Measurements from ENCODE around the gene TRIM9. TPM values are rescaled to one million over a fixed set of nuclear protein-coding genes. Genes with fewer than 3 reads are reported as not detected.
A peak's percentile ranks its signal among the peaks of the same experiment; 100 is the strongest.

TRIM9 gene
- total RNA-seq, 1 experiment from 2014 or later, result 2.6 TPM

DNA sequence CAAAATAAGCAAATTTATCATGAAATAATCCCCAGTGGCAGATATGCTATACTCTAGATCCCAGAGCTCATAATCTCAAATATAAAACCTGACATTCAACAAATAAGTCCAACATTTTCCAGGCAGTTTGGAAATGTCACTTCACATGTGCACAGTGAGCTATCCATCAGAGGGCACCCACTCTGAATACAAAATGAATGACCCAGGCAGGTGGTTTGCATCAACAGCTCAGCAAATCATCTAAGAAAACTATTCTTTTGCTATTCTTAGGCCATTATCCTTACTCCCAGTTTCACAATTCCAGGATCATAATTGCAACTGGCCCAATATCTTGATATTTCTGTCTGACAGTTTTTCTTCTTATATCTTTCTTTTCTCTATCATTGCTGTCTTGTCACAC lies 38.5 kb downstream of the TRIM9 start:
- BruUV-seq (replicated peaks), result no TSS peak
- Histone ChIP-seq H3K4me3 (ENCODE audit: low read length) (no peak overlapping the region), H3K9ac (ENCODE audit: low read length) (no peak overlapping the region), H3K27ac (ENCODE audit: low read length) (no peak overlapping the region), H3K9me3 (ENCODE audit: low read length) (no peaks in the 10 kb centered on the region), H3F3A (ENCODE audit: low read length, unreplicated experiment) (no peaks in the 10 kb centered on the region), H3K4me2 (ENCODE audit: low read length) (no peak overlapping the region), H3K4me1 (ENCODE audit: insufficient read depth, low read length) (no peaks in the 10 kb centered on the region), H4K20me1 (ENCODE audit: low read length) (no peaks in the 10 kb centered on the region), H3K9me2 (replicated peaks; ENCODE audit: low read length) (no peaks in the 10 kb centered on the region; the same call in 1 of the 2 replicates), H2AFZ (ENCODE audit: low read length) (no peak overlapping the region), H3K36me3 (ENCODE audit: low read depth, low read length) (no peaks in the 10 kb centered on the region), H3K27me3 (ENCODE audit: low read length) (no peaks in the 10 kb centered on the region), H3K79me2 (ENCODE audit: low read length) (no peaks in the 10 kb centered on the region)
- TF ChIP-seq EZH2 (IDR thresholded peaks at IDR 0.05; ENCODE audit: low read length, unreplicated experiment) (no peak), EZH2phosphoT487 (IDR thresholded peaks at IDR 0.05; ENCODE audit: borderline replicate concordance, low read length) (no peak)
- TF ChIP-seq, protein P1, sequence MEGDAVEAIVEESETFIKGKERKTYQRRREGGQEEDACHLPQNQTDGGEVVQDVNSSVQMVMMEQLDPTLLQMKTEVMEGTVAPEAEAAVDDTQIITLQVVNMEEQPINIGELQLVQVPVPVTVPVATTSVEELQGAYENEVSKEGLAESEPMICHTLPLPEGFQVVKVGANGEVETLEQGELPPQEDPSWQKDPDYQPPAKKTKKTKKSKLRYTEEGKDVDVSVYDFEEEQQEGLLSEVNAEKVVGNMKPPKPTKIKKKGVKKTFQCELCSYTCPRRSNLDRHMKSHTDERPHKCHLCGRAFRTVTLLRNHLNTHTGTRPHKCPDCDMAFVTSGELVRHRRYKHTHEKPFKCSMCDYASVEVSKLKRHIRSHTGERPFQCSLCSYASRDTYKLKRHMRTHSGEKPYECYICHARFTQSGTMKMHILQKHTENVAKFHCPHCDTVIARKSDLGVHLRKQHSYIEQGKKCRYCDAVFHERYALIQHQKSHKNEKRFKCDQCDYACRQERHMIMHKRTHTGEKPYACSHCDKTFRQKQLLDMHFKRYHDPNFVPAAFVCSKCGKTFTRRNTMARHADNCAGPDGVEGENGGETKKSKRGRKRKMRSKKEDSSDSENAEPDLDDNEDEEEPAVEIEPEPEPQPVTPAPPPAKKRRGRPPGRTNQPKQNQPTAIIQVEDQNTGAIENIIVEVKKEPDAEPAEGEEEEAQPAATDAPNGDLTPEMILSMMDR (conservative IDR thresholded peaks at IDR 0.05; ENCODE audit: low read depth, low read length), result no peak
- POLR2A ChIA-PET (ENCODE audit: unreplicated experiment), result interaction anchor here (0.5 kb wide), 1 partner anchor 1107 kb away, joined by 3 read pairs; no protein-coding TSS in a partner anchor
- ATAC-seq (no peak), DNase-seq (no peak)
- intact Hi-C loops (cut with micrococcal nuclease), result no loop called here
- CTCF ChIA-PET, result interaction anchor here (0.9 kb wide), 1 partner anchor 160 kb away, joined by 4 read pairs; no protein-coding TSS in a partner anchor

- no TSS peak for BruUV-seq (replicated peaks)
- no peak for TF ChIP-seq EZH2 (IDR thresholded peaks at IDR 0.05; ENCODE audit: low read length, unreplicated experiment)
- no peak for TF ChIP-seq EZH2phosphoT487 (IDR thresholded peaks at IDR 0.05; ENCODE audit: borderline replicate concordance, low read length)
- TF ChIP-seq, protein P1 (conservative IDR thresholded peaks at IDR 0.05; ENCODE audit: low read depth, low read length), result no peak
- no peaks in the 10 kb centered on the region for H3K27me3 ChIP-seq (ENCODE audit: low read length)
- POLR2A ChIA-PET (ENCODE audit: unreplicated experiment), result no interaction called here
- CTCF ChIA-PET, result no interaction called here
- no peaks in the 10 kb centered on the region for H3K79me2 ChIP-seq (ENCODE audit: low read length)
- H3K4me3 ChIP-seq (ENCODE audit: low read length), result no peak overlapping the region
- H3F3A ChIP-seq (ENCODE audit: low read length, unreplicated experiment), result no peaks in the 10 kb centered on the region
- H4K20me1 ChIP-seq (ENCODE audit: low read length), result no peaks in the 10 kb centered on the region
- H3K36me3 ChIP-seq (ENCODE audit: low read depth, low read length), result no peaks in the 10 kb centered on the region
- no peaks in the 10 kb centered on the region for H3K9me3 ChIP-seq (ENCODE audit: low read length)
- ATAC-seq (peak; percentile 77), DNase-seq (peak; percentile 33)
- no peak overlapping the region for H3K27ac ChIP-seq (ENCODE audit: low read length)
- H3K9me2 ChIP-seq (replicated peaks; ENCODE audit: low read length), result no peaks in the 10 kb centered on the region; the same call in 1 of the 2 replicates
- no peak overlapping the region for H2AFZ ChIP-seq (ENCODE audit: low read length)
- intact Hi-C loops (cut with micrococcal nuclease), result loop anchor here (2.0 kb wide), 1 partner anchor 38 kb away; no protein-coding TSS in a partner anchor
- no peaks in the 10 kb centered on the region for H3K4me1 ChIP-seq (ENCODE audit: insufficient read depth, low read length)
- H3K9ac ChIP-seq (ENCODE audit: low read length), result no peak overlapping the region
- H3K4me2 ChIP-seq (ENCODE audit: low read length), result no peak overlapping the region
These were observed 41.7 kb downstream of the TRIM9 start for GRCh38 chr14:51053157-51053556.

DNA sequence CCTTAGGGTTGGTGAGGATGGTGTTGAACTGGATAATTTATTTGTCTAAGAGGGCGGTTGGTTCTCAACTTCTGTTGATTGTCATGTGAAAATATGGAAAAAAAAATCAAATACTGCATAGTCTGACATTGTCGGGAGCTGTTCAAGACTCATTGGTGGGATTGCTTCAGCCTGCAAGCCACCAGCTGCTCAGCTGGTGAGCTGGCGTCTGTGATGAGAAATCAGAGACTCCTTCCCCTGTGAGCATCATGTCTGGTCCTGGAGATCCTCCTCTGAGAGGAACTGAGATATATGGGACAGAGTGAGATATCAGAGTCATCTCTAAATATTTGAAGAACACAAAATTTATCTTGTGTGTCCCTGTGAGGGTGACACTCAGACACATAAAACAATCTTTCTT lies 49.9 kb downstream of the TRIM9 start:
- Histone ChIP-seq H3K36me3 (ENCODE audit: low read depth, low read length) (no peaks in the 10 kb centered on the region), H3F3A (ENCODE audit: low read length, unreplicated experiment) (no peaks in the 10 kb centered on the region), H3K9me3 (ENCODE audit: low read length) (no peaks in the 10 kb centered on the region), H3K4me2 (ENCODE audit: low read length) (no peak overlapping the region), H3K9ac (ENCODE audit: low read length) (no peak overlapping the region), H3K79me2 (ENCODE audit: low read length) (no peaks in the 10 kb centered on the region), H4K20me1 (ENCODE audit: low read length) (no peaks in the 10 kb centered on the region), H3K9me2 (replicated peaks; ENCODE audit: low read length) (no peaks in the 10 kb centered on the region), H2AFZ (ENCODE audit: low read length) (no peak overlapping the region), H3K27ac (ENCODE audit: low read length) (no peak overlapping the region), H3K4me3 (ENCODE audit: low read length) (no peak overlapping the region), H3K4me1 (ENCODE audit: insufficient read depth, low read length) (no peaks in the 10 kb centered on the region), H3K27me3 (ENCODE audit: low read length) (no peaks in the 10 kb centered on the region)
- no peak for ATAC-seq
- POLR2A ChIA-PET (ENCODE audit: unreplicated experiment), result no interaction called here
- no peak for DNase-seq
- CTCF ChIA-PET, result no interaction called here
- TF ChIP-seq, protein P1 (conservative IDR thresholded peaks at IDR 0.05; ENCODE audit: low read depth, low read length), result no peak
- TF ChIP-seq EZH2phosphoT487 (IDR thresholded peaks at IDR 0.05; ENCODE audit: borderline replicate concordance, low read length) (no peak), EZH2 (IDR thresholded peaks at IDR 0.05; ENCODE audit: low read length, unreplicated experiment) (no peak)
- intact Hi-C loops (cut with micrococcal nuclease), result no loop called here
- BruUV-seq (replicated peaks), result no TSS peak
